Stimulated activated CD4-positive, alpha-beta T cell treated with anti-CD3 and anti-CD28 coated beads, Interleukin-15, amount 100 ng/mL, for 1 hour (primary cell): ENCODE data around the gene PPP4R4.
"Not testable (repeated sequence)": the region's sequence is repeated elsewhere in the genome, so short reads cannot be mapped to it uniquely, and the experiment has no call there.

Experiments
- DNase-seq, 2 donors: peaks; one replicate each; pipeline ENCODE4 v3.0.0-alpha.2; 2020; ENCODE audit warnings: low read depth in 1 of 2, low spot score in 1 of 2

The PPP4R4 gene

GRCh38 chr14:94177806-94178205, 3.7 kb downstream of the PPP4R4 start:
- no peak for DNase-seq

GRCh38 chr14:94179244-94179643, 5.1 kb downstream of the PPP4R4 start:
- no peak for DNase-seq

- DNase-seq: no peak
These were observed 6.6 kb downstream of the PPP4R4 start for GRCh38 chr14:94180655-94181271.

GRCh38 chr14:94181835-94182234, 7.7 kb downstream of the PPP4R4 start:
- no peak for DNase-seq

- no peak for DNase-seq
These were observed 18.4 kb downstream of the PPP4R4 start for GRCh38 chr14:94192536-94192935.

GRCh38 chr14:94193776-94194175, 19.7 kb downstream of the PPP4R4 start:
- no peak for DNase-seq

- no peak for DNase-seq
These were observed 21.9 kb downstream of the PPP4R4 start for GRCh38 chr14:94196057-94196456.

GRCh38 chr14:94203473-94204210, 29.5 kb downstream of the PPP4R4 start:
- DNase-seq: no peak

- no peak for DNase-seq
These were observed 38.9 kb downstream of the PPP4R4 start for GRCh38 chr14:94213021-94213420.

- DNase-seq: no peak
These were observed 39.6 kb downstream of the PPP4R4 start for GRCh38 chr14:94213741-94214140.

GRCh38 chr14:94217116-94217515, 43.0 kb downstream of the PPP4R4 start:
- no peak for DNase-seq

GRCh38 chr14:94218198-94218886, 44.2 kb downstream of the PPP4R4 start:
- not testable (repeated sequence) for DNase-seq

GRCh38 chr14:94224040-94224439, 49.9 kb downstream of the PPP4R4 start:
- DNase-seq: no peak

- no peak for DNase-seq
These were observed 51.6 kb downstream of the PPP4R4 start for GRCh38 chr14:94225460-94226378.

GRCh38 chr14:94227029-94227428, 52.9 kb downstream of the PPP4R4 start:
- no peak for DNase-seq

GRCh38 chr14:94237046-94237445, 62.9 kb downstream of the PPP4R4 start:
- DNase-seq: no peak

- no peak for DNase-seq
These were observed 63.9 kb downstream of the PPP4R4 start for GRCh38 chr14:94237983-94238382.

- DNase-seq: no peak
These were observed 65.3 kb downstream of the PPP4R4 start for GRCh38 chr14:94239406-94239805.

- no peak for DNase-seq
These were observed 70.1 kb downstream of the PPP4R4 start for GRCh38 chr14:94244182-94244581.

GRCh38 chr14:94264195-94264594, 90.1 kb downstream of the PPP4R4 start:
- DNase-seq: not testable (repeated sequence)

- no peak for DNase-seq
These were observed 93.2 kb downstream of the PPP4R4 start for GRCh38 chr14:94267352-94267751.
